Uterus (tissue), 4 donors: ENCODE data around the gene C1orf174. TPM values are rescaled to one million over a fixed set of nuclear protein-coding genes. Genes with fewer than 3 reads are reported as not detected.

Source experiments
- DNase-seq, 2 donors: peaks; one replicate each; pipeline ENCODE4 v3.0.0-alpha.2; 2019 to 2020
- H3K27ac ChIP-seq, 2 donors: fragments of 200-600 bp; sonication (generic); 1 replicate in 1 of 2; 2 replicates in 1 of 2; pipeline ENCODE4 v1.5.1; 2016 to 2018
- H3K27me3 ChIP-seq, 2 donors: fragments of 200-600 bp; sonication (generic); one replicate each; pipeline ENCODE4 v1.5.1; 2018 to 2019; ENCODE audit warnings: control low read depth in 1 of 2
- H3K36me3 ChIP-seq, 2 donors: fragments of 200-600 bp; sonication (generic); one replicate each; pipeline ENCODE4 v1.5.1; 2019; ENCODE audit warnings: control low read depth in 1 of 2
- H3K4me1 ChIP-seq, 2 donors: fragments of 200-600 bp; sonication (generic); one replicate each; pipeline ENCODE4 v1.5.1; 2018 to 2019; ENCODE audit warnings: control low read depth in 1 of 2
- H3K4me3 ChIP-seq, 2 donors: fragments of 200-600 bp; sonication (generic); 1 replicate in 1 of 2; 2 replicates in 1 of 2; pipeline ENCODE4 v1.5.1; 2018 to 2019; ENCODE audit warnings: mild to moderate bottlenecking in 1 of 2
- H3K9me3 ChIP-seq, 2 donors: fragments of 200-600 bp; sonication (generic); one replicate each; pipeline ENCODE4 v1.5.1; 2019; ENCODE audit warnings: control low read depth in 1 of 2
- CTCF ChIP-seq, 4 experiments: fragments of 200-600 bp in 2 of 4; fragments of 450-650 bp in 2 of 4; sonication (generic) in 2 of 4; IDR thresholded peaks; one replicate each; pipeline ENCODE4 v1.5.1; 2016 to 2019; ENCODE audit warnings: antibody characterized with exemption in 4 of 4, mild to moderate bottlenecking in 2 of 4, moderate library complexity in 1 of 4
- POLR2A ChIP-seq, 2 donors: fragments of 450-650 bp; IDR thresholded peaks; one replicate each; pipeline ENCODE4 v1.6.1; 2016; ENCODE audit warnings: antibody characterized with exemption in 2 of 2, mild to moderate bottlenecking in 1 of 2, moderate library complexity in 1 of 2
- intact Hi-C: fragments of 100-400 bp; cut with DNase I; formaldehyde crosslinking; loops from one replicate; pipeline ENCODE4 v1.15.1; 2023; ENCODE audit warnings: low total_unique reads
- total RNA-seq, 4 donors: library from RNA; depleted of rRNA in 3 of 4; stranded (reverse); fragments of >200 nt in 3 of 4; gene quantifications; one replicate each; pipeline versions ENCODE4 v1.1.0 to v1.2.4, GENCODE V29; 2014 to 2023
- donor health status: DM: yes; HTN: yes; CAD: no.

The C1orf174 gene
- total RNA-seq, 4 donors from 2014 or later = 6.4 to 41.9 (median 17.5) TPM

DNA sequence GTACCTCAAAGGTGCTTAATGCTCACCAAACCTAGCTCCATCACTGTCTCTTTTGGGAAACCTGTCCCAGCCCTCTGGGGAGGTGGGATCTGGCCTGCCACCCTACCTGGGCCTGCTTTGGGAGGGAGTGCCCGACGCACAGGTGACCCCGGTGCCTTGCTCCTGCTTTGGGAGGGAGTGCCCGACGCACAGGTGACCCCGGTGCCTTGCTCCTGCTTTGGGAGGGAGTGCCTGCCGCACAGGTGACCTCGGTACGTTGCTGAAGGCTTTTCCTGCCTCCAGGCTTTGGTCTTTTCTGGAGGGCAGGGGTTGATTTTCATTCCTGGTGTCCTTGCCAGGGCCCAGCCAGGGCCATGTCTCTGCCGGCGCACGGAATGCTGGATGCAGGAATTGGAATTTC lies 25.2 kb upstream of the C1orf174 start:
- H3K9me3 ChIP-seq = no peaks in the 10 kb centered on the region
- no peaks in the 10 kb centered on the region for H3K4me1 ChIP-seq
- no peaks in the 10 kb centered on the region for H3K27me3 ChIP-seq
- TF ChIP-seq CTCF (IDR thresholded peaks at IDR 0.05) (no peak), POLR2A (IDR thresholded peaks at IDR 0.05) (no peak)
- intact Hi-C loops = no loop called here
- H3K27ac ChIP-seq = no peak overlapping the region
- DNase-seq = no peak
- H3K36me3 ChIP-seq = no peaks in the 10 kb centered on the region
- H3K4me3 ChIP-seq = no peak overlapping the region

DNA sequence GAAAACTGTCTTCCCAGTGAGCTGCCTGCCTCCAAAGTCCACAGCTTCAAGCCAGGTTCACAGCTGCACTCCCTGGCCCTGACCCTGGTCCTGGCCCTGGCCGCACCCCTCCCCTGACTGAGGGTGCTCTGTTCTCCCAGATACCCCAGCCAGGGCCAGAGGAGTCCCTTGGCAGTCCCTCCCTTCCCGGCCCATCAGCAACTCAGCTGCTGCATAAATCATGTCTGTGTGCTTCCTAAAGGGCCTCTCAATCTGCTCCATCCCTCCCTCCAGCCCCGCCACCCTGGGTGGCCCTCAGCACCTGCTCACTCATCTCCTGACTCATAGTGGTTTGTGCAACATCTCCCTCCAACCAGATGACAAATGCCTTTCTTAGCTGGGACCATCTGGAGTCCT lies 24.8 kb upstream of the C1orf174 start:
- intact Hi-C loops = no loop called here
- H3K9me3 ChIP-seq = no peaks in the 10 kb centered on the region
- no peaks in the 10 kb centered on the region for H3K27me3 ChIP-seq
- H3K36me3 ChIP-seq = no peaks in the 10 kb centered on the region
- H3K4me3 ChIP-seq = no peak overlapping the region
- no peak for DNase-seq
- no peak for TF ChIP-seq CTCF (IDR thresholded peaks at IDR 0.05)
- TF ChIP-seq POLR2A (IDR thresholded peaks at IDR 0.05) = no peak
- H3K27ac ChIP-seq = no peak overlapping the region
- no peaks in the 10 kb centered on the region for H3K4me1 ChIP-seq

DNA sequence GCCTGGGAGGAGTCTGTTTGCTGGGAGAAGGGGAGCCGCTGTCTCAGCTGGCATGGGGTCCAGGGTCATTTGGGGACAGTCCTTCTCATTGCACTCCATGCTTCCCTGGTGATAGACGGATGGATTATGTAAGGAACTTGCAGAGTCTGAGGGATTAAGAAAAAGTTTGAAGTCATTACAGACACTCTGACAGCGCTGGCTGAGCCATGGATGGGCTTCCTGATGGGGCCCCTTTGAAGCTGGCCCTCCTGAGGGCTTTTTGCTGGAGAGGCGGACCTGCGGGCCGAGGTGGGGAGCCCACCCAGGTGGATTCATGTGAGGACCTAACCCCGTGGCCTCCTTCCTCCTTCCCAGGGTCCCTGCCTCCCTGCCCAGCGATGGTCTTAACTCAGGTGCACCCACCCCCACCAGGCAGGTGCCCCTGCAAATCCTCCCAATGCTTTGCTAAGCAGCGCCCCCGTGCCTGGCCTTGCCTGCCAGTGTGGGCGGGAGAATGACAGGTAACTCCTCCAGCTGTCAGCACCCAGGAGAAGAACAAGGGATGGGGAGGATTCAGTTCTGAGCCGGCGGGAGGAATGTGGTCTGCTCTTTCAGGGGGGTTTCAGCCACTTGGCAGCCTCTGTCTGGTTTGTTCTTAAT lies 24.2 kb upstream of the C1orf174 start:
- Histone ChIP-seq H3K4me3 (no peak overlapping the region), H3K9me3 (no peaks in the 10 kb centered on the region), H3K36me3 (no peaks in the 10 kb centered on the region), H3K27ac (no peak overlapping the region), H3K27me3 (no peaks in the 10 kb centered on the region), H3K4me1 (no peaks in the 10 kb centered on the region)
- no peak for TF ChIP-seq POLR2A (IDR thresholded peaks at IDR 0.05)
- no peak for TF ChIP-seq CTCF (IDR thresholded peaks at IDR 0.05)
- intact Hi-C loops = no loop called here
- no peak for DNase-seq

DNA sequence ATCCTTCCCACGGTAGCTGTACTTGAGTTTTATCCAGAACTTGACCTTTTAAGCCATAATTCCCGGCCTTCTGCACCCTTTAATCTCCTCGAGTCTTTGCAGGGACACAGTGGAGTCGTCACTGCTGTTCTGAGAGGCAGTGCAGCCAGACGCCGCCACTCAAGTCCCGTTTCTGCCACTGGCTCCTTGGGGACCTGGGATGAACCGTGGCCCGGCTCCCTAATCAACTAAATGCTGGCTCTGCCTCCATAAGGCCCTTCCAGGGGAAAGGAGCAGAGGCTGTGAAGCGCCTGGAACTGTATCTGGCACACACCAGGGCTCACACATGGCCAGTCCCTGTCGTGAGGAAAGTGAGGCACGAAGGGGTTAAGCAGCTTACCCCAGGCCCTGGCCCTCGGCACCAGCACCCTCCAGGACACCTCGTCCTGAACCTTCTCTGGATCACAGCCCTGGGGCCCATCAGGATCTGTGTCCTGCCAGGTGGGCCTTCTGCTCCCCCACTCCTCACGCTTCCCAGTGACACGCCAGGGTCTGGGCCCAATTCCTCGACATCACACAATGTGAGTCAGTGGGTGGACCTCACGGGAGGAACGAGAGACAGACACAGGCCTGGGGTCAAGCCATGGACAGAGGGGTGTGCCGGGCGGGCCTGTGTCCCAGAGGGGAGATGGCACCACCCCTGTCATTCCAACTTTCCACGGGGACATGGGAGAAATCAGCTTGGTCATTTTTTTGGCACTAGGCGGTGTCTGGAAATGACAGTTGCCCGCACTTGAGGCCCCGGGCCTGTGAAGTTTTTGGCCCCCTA lies 23.5 kb upstream of the C1orf174 start:
- H3K9me3 ChIP-seq = no peaks in the 10 kb centered on the region
- no peaks in the 10 kb centered on the region for H3K4me1 ChIP-seq
- no peaks in the 10 kb centered on the region for H3K27me3 ChIP-seq
- TF ChIP-seq POLR2A (IDR thresholded peaks at IDR 0.05) = no peak
- no peak for TF ChIP-seq CTCF (IDR thresholded peaks at IDR 0.05)
- intact Hi-C loops = no loop called here
- no peak overlapping the region for H3K27ac ChIP-seq
- no peak overlapping the region for H3K4me3 ChIP-seq
- DNase-seq = no peak
- H3K36me3 ChIP-seq = no peaks in the 10 kb centered on the region

- Histone ChIP-seq H3K4me3 (no peak overlapping the region), H3K4me1 (no peaks in the 10 kb centered on the region), H3K9me3 (no peaks in the 10 kb centered on the region), H3K27me3 (no peaks in the 10 kb centered on the region), H3K36me3 (no peaks in the 10 kb centered on the region), H3K27ac (no peak overlapping the region)
- TF ChIP-seq CTCF (IDR thresholded peaks at IDR 0.05) (no peak), POLR2A (IDR thresholded peaks at IDR 0.05) (no peak)
- intact Hi-C loops = no loop called here
- DNase-seq = no peak
Observed at GRCh38 chr1:3922851-3923250, 22.8 kb upstream of the C1orf174 start.
